HG03159 (cell line): ENCODE data around the gene SELENOM.
A peak's percentile ranks its signal among the peaks of the same experiment; 100 is the strongest.
"Not testable (repeated sequence)": the region's sequence is repeated elsewhere in the genome, so short reads cannot be mapped to it uniquely, and the experiment has no call there.

Experiments
- ATAC-seq: cut with Tn5 transposase; IDR thresholded peaks from one replicate; pipeline ENCODE4 v1.9.1; 2021; ENCODE audit warnings: mild to moderate bottlenecking, moderate library complexity; ENCODE audit not compliant: unreplicated experiment

The SELENOM gene

GRCh38 chr22:31134688-31135087, 27.3 kb upstream of the SELENOM start:
- no peak for ATAC-seq

GRCh38 chr22:31133911-31134310, 26.5 kb upstream of the SELENOM start:
- ATAC-seq = no peak

- ATAC-seq = no peak
These were observed 23.5 kb upstream of the SELENOM start for GRCh38 chr22:31130873-31131272.

DNA sequence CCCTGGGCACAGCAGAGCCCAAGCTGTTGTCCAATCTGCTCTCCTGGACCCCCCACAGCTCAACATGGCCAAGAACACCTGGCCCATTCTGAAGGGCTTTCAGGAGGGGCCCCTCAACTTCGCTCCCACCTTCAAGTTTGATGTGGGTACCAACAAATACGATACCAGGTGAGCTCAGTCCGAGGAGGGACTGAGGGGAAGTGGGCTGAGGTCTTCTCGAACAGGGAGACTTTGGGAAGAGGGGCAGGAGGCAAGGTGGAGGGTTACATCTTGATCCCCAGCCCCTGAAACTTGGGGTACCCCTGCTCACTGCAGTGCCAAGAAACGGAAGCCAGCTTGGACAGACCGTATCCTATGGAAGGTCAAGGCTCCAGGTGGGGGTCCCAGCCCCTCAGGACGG, 20.8 kb upstream of the SELENOM start:
- no peak for ATAC-seq

DNA sequence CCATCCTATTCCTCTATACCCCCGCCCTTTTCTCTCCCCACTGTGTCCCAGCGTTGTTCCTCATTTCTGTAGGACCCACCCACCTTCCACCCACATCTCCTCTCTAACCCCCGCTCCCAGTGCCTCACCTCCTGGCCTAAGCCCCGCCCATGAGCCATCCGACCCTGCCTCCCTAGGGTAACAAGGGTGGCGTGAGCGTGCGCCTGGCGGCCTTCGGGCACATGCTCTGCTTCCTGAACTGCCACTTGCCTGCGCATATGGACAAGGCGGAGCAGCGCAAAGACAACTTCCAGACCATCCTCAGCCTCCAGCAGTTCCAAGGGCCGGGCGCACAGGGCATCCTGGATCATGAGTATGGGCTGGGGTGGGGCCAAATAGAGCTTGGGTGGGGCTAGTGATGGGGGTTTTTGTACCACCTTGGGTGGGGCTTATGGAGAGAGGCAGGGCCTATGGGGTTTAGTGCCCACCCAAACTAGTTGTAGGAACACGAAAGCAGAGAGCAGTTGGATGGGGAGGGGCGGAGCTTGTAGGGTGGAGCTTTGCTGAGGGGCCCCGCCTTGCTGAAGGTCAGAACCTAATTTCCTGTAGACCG, 19.9 kb upstream of the SELENOM start:
- no peak for ATAC-seq

GRCh38 chr22:31126869-31127175, 19.5 kb upstream of the SELENOM start:
- ATAC-seq = no peak

- ATAC-seq = no peak
These were observed 18.9 kb upstream of the SELENOM start for GRCh38 chr22:31126128-31126868.

GRCh38 chr22:31125521-31126117, 18.3 kb upstream of the SELENOM start:
- no peak for ATAC-seq

DNA sequence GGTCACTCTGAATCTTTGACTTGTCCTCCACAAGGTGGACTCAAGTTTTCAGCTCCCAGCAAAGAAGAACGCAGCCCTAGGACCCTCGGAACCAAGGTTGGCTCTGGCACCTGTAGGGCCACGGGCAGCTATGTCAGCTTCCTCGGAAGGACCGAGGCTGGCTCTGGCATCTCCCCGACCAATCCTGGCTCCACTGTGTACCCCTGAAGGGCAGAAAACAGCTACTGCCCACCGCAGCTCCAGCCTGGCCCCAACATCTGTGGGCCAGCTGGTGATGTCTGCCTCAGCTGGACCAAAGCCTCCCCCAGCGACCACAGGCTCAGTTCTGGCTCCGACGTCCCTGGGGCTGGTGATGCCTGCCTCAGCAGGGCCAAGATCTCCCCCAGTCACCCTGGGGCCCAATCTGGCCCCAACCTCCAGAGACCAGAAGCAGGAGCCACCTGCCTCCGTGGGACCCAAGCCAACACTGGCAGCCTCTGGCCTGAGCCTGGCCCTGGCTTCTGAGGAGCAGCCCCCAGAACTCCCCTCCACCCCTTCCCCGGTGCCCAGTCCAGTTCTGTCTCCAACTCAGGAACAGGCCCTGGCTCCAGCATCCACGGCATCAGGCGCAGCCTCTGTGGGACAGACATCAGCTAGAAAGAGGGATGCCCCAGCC, 17.6 kb upstream of the SELENOM start:
- no peak for ATAC-seq

GRCh38 chr22:31124290-31124689, 16.9 kb upstream of the SELENOM start:
- ATAC-seq = no peak

DNA sequence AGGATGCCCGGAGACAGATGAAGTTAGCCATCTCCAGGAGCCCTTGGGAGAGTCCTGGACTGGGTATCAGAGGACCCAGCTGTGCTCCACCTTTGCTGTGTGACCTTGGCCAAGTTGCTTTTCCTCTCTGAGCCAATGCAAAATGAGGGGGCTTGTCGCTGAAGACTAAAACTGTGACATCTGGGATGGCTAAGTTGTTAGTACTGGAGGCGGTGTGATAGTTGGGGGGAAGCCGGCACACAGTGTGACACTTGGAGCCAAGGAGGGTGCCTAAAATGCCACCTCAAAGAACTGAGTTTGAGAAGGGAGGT, 15.9 kb upstream of the SELENOM start:
- no peak for ATAC-seq

- ATAC-seq = no peak
These were observed 15.3 kb upstream of the SELENOM start, which contains the start of gene INPP5J for GRCh38 chr22:31122532-31123291. TSS of gene INPP5J (plus strand) at chr22:31122966. CDS start at chr22:31123015, 49 bp downstream.

DNA sequence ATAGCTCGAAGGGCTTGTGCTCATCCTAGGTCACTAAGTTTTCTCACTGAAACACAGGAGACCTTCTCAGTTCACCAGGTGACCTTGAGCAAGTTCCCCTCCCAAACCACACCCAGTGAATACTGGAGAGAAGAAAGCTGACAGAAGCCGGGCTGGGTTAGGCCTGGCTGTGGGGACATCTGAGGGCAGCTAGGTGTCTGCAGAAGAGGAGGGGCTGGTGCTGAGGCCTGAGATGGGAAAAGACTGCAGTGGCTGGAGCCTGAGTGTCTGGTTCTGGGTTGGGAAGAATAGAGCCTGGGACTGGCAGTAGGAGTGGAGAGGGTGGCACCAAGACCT, 14.8 kb upstream of the SELENOM start:
- no peak for ATAC-seq

DNA sequence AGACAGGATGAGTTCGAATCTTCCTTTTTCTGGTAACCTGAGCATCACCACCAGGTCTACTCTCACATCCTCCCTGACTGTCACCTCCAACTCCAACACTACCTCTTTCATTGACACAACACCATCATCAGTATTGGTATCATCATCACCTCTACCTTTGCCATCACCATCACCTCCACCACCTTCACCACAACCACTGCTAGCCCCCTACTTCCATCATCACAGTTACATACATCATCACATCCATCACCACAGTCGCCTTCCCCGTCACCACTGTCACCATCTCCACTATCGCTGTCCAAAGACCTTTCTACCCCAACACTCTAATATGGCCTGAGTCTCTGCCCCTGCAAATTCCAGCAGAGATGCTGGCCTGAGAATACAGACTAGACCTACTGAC, 14.0 kb upstream of the SELENOM start:
- ATAC-seq = no peak

- ATAC-seq = no peak
These were observed 13.3 kb upstream of the SELENOM start for GRCh38 chr22:31120642-31121041.

DNA sequence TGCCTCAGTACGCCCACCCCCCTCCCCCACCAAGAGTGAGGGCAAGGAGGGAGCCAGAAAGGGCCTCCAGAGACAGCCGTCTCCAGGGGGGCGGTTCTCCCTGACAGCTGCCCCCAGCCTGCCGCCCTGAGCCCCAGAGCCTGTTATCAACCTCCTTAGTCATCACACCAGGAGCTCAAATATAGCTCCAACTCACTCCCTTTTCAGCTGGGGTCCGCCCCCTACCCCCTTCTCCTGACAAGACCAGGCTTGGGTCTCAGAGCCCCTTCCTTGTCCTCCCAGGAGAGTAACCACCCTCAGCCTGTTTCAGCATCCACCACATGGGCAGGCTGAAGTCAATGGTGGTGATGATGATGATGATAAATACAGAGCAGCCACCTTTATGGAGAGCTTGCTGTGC, 12.9 kb upstream of the SELENOM start:
- ATAC-seq = no peak

GRCh38 chr22:31119026-31119717, 11.8 kb upstream of the SELENOM start:
- no peak for ATAC-seq

GRCh38 chr22:31118046-31118820, 10.9 kb upstream of the SELENOM start:
- no peak for ATAC-seq

DNA sequence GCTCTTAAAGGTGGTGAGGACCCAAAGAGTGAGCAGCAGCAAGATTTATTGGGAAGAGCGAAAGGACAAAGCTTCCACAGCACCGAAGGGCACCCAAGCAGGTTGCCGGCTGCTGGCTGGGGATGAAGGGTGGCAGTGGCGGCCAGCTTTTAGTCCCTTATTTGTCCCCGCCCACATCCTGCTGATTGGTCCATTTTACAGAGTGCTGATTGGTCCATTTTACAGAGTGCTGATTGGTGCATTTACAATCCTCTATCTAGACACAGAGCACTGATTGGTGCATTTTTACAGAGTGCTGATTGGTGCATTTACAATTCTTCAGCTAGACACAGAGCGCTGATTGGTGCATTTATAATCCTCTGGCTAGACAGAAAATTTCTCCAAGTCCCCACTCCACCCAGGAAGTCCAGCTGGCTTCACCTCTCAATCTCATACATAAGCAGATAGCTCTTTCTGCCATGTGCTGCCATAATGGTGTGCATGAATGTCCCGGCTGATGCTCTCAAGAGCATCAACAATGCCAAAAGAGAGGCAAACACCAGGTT, 5.3 kb upstream of the SELENOM start:
- ATAC-seq = not testable (repeated sequence)

- peak; percentile 27 for ATAC-seq
These were observed 488 bp upstream of the SELENOM start for GRCh38 chr22:31107894-31108218.
